Keratinocyte (primary cell): ENCODE results near the gene SLC27A2. TPM values are rescaled to one million over a fixed set of nuclear protein-coding genes. Genes with fewer than 3 reads are reported as not detected.

Experiments used
- DNase-seq: peaks from one replicate; pipeline ENCODE4 v3.0.0-alpha.2; 2011; ENCODE audit warnings: low read depth, missing footprints, low spot score
- FAIRE-seq: peaks from 2 replicates; lab custom pipeline; 2011; peaks lifted over from hg19 to GRCh38; lab: Jason Lieb, UNC
- H2AFZ ChIP-seq: 2 replicates; pipeline ENCODE4 v1.6.0; 2012; ENCODE audit warnings: low read length, control low read depth, inconsistent platforms; ENCODE audit not compliant: control insufficient read depth
- H3K27ac ChIP-seq: 2 replicates; pipeline ENCODE4 v1.5.1; 2011; ENCODE audit warnings: low read length; ENCODE audit not compliant: control insufficient read depth, insufficient read depth
- H3K27me3 ChIP-seq: 3 replicates; pipeline ENCODE4 v1.6.0; 2011; ENCODE audit warnings: low read length; ENCODE audit not compliant: control insufficient read depth, insufficient read depth; ENCODE audit errors: extremely low read depth
- H3K36me3 ChIP-seq, 2 experiments: 2 replicates in 1 of 2; 3 replicates in 1 of 2; pipeline ENCODE4 v1.5.1; 2011; ENCODE audit warnings: low read length in 2 of 2, mild to moderate bottlenecking in 1 of 2; ENCODE audit not compliant: control insufficient read depth in 2 of 2, insufficient read depth in 2 of 2; ENCODE audit errors: extremely low read depth in 1 of 2
- H3K4me1 ChIP-seq: 3 replicates; pipeline ENCODE4 v1.5.1; 2011; ENCODE audit warnings: low read length; ENCODE audit not compliant: control insufficient read depth, insufficient read depth; ENCODE audit errors: extremely low read depth
- H3K4me2 ChIP-seq: 3 replicates; pipeline ENCODE4 v1.6.0; 2011; ENCODE audit warnings: low read depth, low read length; ENCODE audit not compliant: control insufficient read depth, insufficient read depth; ENCODE audit errors: extremely low read depth
- H3K4me3 ChIP-seq, 3 experiments: fragments of 200-600 bp in 1 of 3; sonication (generic) in 1 of 3; 2 replicates in 2 of 3; 3 replicates in 1 of 3; pipeline ENCODE4 v1.5.1; 2011 to 2016; ENCODE audit warnings: low read length in 3 of 3, mild to moderate bottlenecking in 3 of 3, control low read depth in 2 of 3, inconsistent platforms in 1 of 3, low read depth in 1 of 3, mixed read lengths in 1 of 3, mixed run types in 1 of 3, moderate library complexity in 1 of 3; ENCODE audit not compliant: control insufficient read depth in 2 of 3, insufficient read depth in 2 of 3; ENCODE audit errors: extremely low read depth in 1 of 3
- H3K79me2 ChIP-seq: 2 replicates; pipeline ENCODE4 v1.6.0; 2012; ENCODE audit warnings: low read length; ENCODE audit not compliant: control insufficient read depth, insufficient read depth
- H3K9ac ChIP-seq: 3 replicates; pipeline ENCODE4 v1.6.0; 2011; ENCODE audit warnings: low read length; ENCODE audit not compliant: control insufficient read depth, insufficient read depth; ENCODE audit errors: extremely low read depth
- H3K9me1 ChIP-seq: 3 replicates; pipeline ENCODE4 v1.6.0; 2011; ENCODE audit warnings: low read length; ENCODE audit not compliant: control insufficient read depth, insufficient read depth; ENCODE audit errors: extremely low read depth
- H3K9me3 ChIP-seq: 2 replicates; pipeline ENCODE4 v1.5.1; 2012; ENCODE audit warnings: low read depth, low read length; ENCODE audit not compliant: control insufficient read depth
- H4K20me1 ChIP-seq: 3 replicates; pipeline ENCODE4 v1.6.0; 2011; ENCODE audit warnings: low read length; ENCODE audit not compliant: control insufficient read depth, insufficient read depth; ENCODE audit errors: extremely low read depth
- EZH2 ChIP-seq: IDR thresholded peaks from one replicate; pipeline ENCODE4 v1.6.1; 2012; ENCODE audit warnings: inconsistent platforms, mild to moderate bottlenecking, low read length, moderate library complexity
- dilution Hi-C: fragments of 300-500 bp; cut with MboI; formaldehyde crosslinking; loops from one replicate; pipeline ENCODE4 v1.7.0; 2020; ENCODE audit warnings: low sequenced_read_pairs; ENCODE audit not compliant: extremely low pct_ligation_motif_present
- polyA plus RNA-seq, 5 experiments: library from polyadenylated mRNA; depleted of rRNA in 3 of 5; stranded (reverse) in 3 of 5; stranded (forward) in 1 of 5; unstranded in 1 of 5; fragments of >200 nt; gene quantifications; 1 replicate in 1 of 5; 2 replicates in 3 of 5; 3 replicates in 1 of 5; pipeline versions ENCODE4 v1.2.1 to v1.2.3, GENCODE V29; 2011 to 2012; ENCODE audit warnings: missing spikeins in 2 of 5, low read depth in 1 of 5, low replicate concordance in 1 of 5
- TF ChIP-seq, protein P1 (sequence below), 3 experiments: IDR thresholded peaks in 1 of 3; conservative IDR thresholded peaks in 1 of 3; optimal IDR thresholded peaks in 1 of 3; 2 replicates in 2 of 3; 3 replicates in 1 of 3; pipeline versions ENCODE3 to v1.5.1; 2011; ENCODE audit warnings: low read length in 3 of 3, mild to moderate bottlenecking in 3 of 3, moderate library complexity in 2 of 3, control low read depth in 1 of 3, inconsistent platforms in 1 of 3; ENCODE audit not compliant: insufficient read depth in 2 of 3; ENCODE audit errors: extremely low read depth in 1 of 3

Gene SLC27A2
- polyA plus RNA-seq, 1 donor (not counting 4 experiments of a cell fraction or from before 2014, with no cell fraction given), result 0.34 TPM

DNA sequence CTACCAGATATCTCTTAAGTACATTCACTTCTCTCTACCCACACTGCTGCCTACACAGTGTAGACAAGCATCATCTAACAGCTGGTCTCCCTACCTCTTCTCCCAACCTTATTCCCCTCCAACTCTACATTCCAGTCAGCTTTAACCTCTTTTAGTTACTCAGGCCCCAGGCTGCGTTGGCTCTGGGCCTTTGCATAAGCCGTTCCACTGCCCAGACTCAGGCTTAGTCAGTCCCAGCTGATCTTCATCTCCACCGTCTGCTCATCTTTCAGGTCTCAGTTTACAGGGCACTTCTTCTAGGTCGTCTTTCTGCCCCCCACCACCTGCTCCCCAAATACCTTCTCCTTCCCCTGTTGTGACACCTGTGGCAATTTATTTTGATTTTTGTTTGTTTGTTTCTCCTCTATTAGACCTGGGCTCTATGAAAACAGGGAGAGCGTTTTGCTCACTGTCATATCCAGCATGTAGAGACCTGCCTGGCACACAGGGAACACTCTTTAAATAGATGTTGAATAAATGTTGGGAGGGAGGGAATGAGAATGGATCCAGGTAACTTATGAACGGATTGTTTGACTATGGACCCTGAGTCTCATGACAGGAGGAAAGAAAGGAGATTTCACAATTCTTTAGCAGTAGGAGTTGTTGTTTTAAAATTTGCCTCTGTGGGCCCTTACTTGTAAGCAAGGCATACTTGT is 11.1 kb downstream of the SLC27A2 start:
- Histone ChIP-seq H4K20me1 (no peaks in the 10 kb centered on the region), H3K4me1 (peaks cover 14% of the 10 kb centered on the region), H3K27me3 (no peaks in the 10 kb centered on the region), H3K9ac (peak overlapping the region; percentile 2), H3K27ac (peak overlapping the region; percentile 67), H3K4me3 (peak overlapping the region in 2 of 3 experiments; percentile 39 to 57), H3K36me3 (no peaks in the 10 kb centered on the region), H3K9me3 (no peaks in the 10 kb centered on the region), H3K9me1 (no peaks in the 10 kb centered on the region), H3K79me2 (no peaks in the 10 kb centered on the region), H2AFZ (peak overlapping the region; percentile 77), H3K4me2 (peak overlapping the region; percentile 85)
- FAIRE-seq (peak; percentile 90), DNase-seq (no peak)
- dilution Hi-C loops, result no loop called here
- TF ChIP-seq, protein P1, sequence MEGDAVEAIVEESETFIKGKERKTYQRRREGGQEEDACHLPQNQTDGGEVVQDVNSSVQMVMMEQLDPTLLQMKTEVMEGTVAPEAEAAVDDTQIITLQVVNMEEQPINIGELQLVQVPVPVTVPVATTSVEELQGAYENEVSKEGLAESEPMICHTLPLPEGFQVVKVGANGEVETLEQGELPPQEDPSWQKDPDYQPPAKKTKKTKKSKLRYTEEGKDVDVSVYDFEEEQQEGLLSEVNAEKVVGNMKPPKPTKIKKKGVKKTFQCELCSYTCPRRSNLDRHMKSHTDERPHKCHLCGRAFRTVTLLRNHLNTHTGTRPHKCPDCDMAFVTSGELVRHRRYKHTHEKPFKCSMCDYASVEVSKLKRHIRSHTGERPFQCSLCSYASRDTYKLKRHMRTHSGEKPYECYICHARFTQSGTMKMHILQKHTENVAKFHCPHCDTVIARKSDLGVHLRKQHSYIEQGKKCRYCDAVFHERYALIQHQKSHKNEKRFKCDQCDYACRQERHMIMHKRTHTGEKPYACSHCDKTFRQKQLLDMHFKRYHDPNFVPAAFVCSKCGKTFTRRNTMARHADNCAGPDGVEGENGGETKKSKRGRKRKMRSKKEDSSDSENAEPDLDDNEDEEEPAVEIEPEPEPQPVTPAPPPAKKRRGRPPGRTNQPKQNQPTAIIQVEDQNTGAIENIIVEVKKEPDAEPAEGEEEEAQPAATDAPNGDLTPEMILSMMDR (optimal IDR thresholded peaks at IDR 0.05 in 1 of 3, IDR thresholded peaks at IDR 0.05 in 1 of 3, conservative IDR thresholded peaks at IDR 0.05 in 1 of 3; ENCODE audit: extremely low read depth in 1 of 3, insufficient read depth in 2 of 3, low read length in 3 of 3), result no peak
- TF ChIP-seq EZH2, result no peak

DNA sequence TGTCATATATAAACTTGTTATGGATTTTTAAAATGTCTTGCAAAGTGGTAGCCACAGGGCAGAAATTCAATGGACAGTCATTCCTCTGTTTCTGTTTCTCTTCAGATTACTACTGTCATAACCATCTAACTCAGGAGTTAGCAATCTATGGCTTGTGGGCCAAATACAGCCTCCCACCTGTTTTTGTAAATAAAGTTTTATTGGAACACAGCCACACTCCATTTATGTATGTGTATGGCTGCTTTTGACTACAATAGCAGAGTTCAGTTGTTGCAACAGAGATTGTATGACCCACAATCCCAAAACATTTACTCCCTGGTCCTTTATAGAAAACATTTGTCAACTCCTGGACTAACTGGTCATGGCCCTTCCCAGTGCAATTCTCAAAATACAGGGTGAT is 20.0 kb downstream of the SLC27A2 start:
- H3K9me1 ChIP-seq, result no peaks in the 10 kb centered on the region
- H4K20me1 ChIP-seq, result no peaks in the 10 kb centered on the region
- no peak overlapping the region for H3K9ac ChIP-seq
- H3K4me2 ChIP-seq, result no peak overlapping the region
- H3K4me1 ChIP-seq, result no peaks in the 10 kb centered on the region
- no peaks in the 10 kb centered on the region for H3K36me3 ChIP-seq
- FAIRE-seq (no peak), DNase-seq (no peak)
- no peak overlapping the region for H2AFZ ChIP-seq
- H3K79me2 ChIP-seq, result no peaks in the 10 kb centered on the region
- no peaks in the 10 kb centered on the region for H3K9me3 ChIP-seq
- no peak overlapping the region for H3K4me3 ChIP-seq
- no peak overlapping the region for H3K27ac ChIP-seq
- no peak for TF ChIP-seq EZH2
- TF ChIP-seq, protein P1 (optimal IDR thresholded peaks at IDR 0.05 in 1 of 3, IDR thresholded peaks at IDR 0.05 in 1 of 3, conservative IDR thresholded peaks at IDR 0.05 in 1 of 3; ENCODE audit: extremely low read depth in 1 of 3, insufficient read depth in 2 of 3, low read length in 3 of 3), result no peak
- H3K27me3 ChIP-seq, result no peaks in the 10 kb centered on the region
- dilution Hi-C loops, result no loop called here
